Mucosa of descending colon (tissue), 3 donors: ENCODE results near the gene PTPRN2. TPM values are rescaled to one million over a fixed set of nuclear protein-coding genes. Genes with fewer than 3 reads are reported as not detected.

ENCODE experiments used
- ATAC-seq: fragments of 200-7000 bp; cut with Tn5 transposase; one replicate; pipeline ENCODE4 v1.9.1; 2020; ENCODE audit warnings: mild to moderate bottlenecking, moderate library complexity
- DNase-seq, 3 donors: peaks; one replicate each; pipeline ENCODE4 v3.0.0-alpha.2; 2020
- H3K36me3 ChIP-seq: fragments of 200-600 bp; one replicate; pipeline ENCODE4 v1.8.0; 2021; ENCODE audit warnings: low read depth, mild to moderate bottlenecking
- H3K4me1 ChIP-seq: fragments of 200-600 bp; one replicate; pipeline ENCODE4 v1.8.0; 2021; ENCODE audit warnings: low read depth, mild to moderate bottlenecking
- H3K4me3 ChIP-seq: fragments of 200-600 bp; one replicate; pipeline ENCODE4 v1.8.0; 2021; ENCODE audit warnings: mild to moderate bottlenecking
- H3K9me3 ChIP-seq: fragments of 200-600 bp; one replicate; pipeline ENCODE4 v1.8.0; 2021; ENCODE audit warnings: mild to moderate bottlenecking
- intact Hi-C, 2 donors: fragments of 100-400 bp; cut with DNase I in 1 of 2; cut with micrococcal nuclease in 1 of 2; formaldehyde crosslinking; loops; one replicate each; pipeline versions ENCODE4 v1.11.0 to v1.11.1; 2022; cut with DNase I, micrococcal nuclease
- total RNA-seq, 3 donors: library from RNA; stranded (reverse); fragmentation: NEBNext Ultra II Directional in 2 of 3; extraction: Animal tissue kit (Norgen Biotek cat#: 25700) in 2 of 3; gene quantifications; one replicate each; pipeline versions ENCODE4 v1.2.1 to v1.2.4, GENCODE V29; 2021 to 2023
- TF ChIP-seq, protein P1 (sequence below): fragments of 200-600 bp; IDR thresholded peaks from one replicate; pipeline ENCODE4 v1.8.0; 2022; ENCODE audit warnings: antibody characterized with exemption, mild to moderate bottlenecking
- donor health status: DM: no; HTN: no; CAD: no; lungs with moderate emphysema.
- donor health status: DM: no; HTN: no; CAD: no.
- donor health status: DM: no; HTN: yes; CAD: no.

The PTPRN2 gene
- total RNA-seq, 3 donors from 2014 or later = 12.5 to 28.0 (median 26.2) TPM

- H3K4me3 ChIP-seq = no peak overlapping the region
- no peaks in the 10 kb centered on the region for H3K4me1 ChIP-seq
- TF ChIP-seq, protein P1, sequence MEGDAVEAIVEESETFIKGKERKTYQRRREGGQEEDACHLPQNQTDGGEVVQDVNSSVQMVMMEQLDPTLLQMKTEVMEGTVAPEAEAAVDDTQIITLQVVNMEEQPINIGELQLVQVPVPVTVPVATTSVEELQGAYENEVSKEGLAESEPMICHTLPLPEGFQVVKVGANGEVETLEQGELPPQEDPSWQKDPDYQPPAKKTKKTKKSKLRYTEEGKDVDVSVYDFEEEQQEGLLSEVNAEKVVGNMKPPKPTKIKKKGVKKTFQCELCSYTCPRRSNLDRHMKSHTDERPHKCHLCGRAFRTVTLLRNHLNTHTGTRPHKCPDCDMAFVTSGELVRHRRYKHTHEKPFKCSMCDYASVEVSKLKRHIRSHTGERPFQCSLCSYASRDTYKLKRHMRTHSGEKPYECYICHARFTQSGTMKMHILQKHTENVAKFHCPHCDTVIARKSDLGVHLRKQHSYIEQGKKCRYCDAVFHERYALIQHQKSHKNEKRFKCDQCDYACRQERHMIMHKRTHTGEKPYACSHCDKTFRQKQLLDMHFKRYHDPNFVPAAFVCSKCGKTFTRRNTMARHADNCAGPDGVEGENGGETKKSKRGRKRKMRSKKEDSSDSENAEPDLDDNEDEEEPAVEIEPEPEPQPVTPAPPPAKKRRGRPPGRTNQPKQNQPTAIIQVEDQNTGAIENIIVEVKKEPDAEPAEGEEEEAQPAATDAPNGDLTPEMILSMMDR = peak; percentile 24
- H3K9me3 ChIP-seq = peaks cover 6% of the 10 kb centered on the region
- intact Hi-C loops = no loop called here
- DNase-seq (peak in 2 of 3 donors; percentile 26 to 41), ATAC-seq (peak; percentile 63)
- no peaks in the 10 kb centered on the region for H3K36me3 ChIP-seq
Measured at GRCh38 chr7:157875230-157876179, 712.1 kb downstream of the PTPRN2 start.

- H3K9me3 ChIP-seq = peaks cover 4% of the 10 kb centered on the region
- no peaks in the 10 kb centered on the region for H3K36me3 ChIP-seq
- no peak overlapping the region for H3K4me3 ChIP-seq
- ATAC-seq = peak; percentile 9
- DNase-seq = no peak
- TF ChIP-seq, protein P1 = no peak
- no peaks in the 10 kb centered on the region for H3K4me1 ChIP-seq
- intact Hi-C loops = no loop called here
Measured at GRCh38 chr7:157874870-157875229, 712.8 kb downstream of the PTPRN2 start.

DNA sequence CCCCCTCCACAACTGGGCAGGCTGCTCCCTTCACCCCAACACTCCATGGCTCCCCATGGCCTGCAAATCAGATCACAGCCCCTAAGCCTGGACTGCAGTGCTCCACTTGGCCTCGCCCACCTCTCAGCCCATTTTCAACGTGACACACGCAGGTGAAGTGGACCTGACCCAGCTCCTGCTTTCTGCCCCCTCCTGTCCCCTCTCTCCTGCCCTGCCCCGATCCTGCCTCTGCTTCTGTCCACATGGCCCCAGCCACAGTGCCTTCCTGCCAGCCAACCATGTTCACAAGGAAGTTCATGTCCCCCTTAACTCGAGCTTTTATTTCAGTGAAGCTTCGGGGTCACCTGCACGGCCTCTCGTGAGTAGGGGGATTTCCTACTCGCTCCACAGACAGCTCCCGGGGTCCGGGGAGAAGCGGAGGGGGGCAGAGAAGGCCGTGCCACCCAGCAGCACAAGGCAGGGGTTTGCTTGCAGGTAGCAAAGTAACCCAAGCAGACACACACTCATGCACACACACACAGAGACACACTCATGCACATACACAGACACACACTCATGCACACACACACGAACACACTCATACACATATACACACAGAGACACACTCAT, 713.3 kb downstream of the PTPRN2 start:
- peak in 1 of 3 donors; percentile 21 for DNase-seq
- ATAC-seq = no peak
- Histone ChIP-seq H3K4me3 (no peak overlapping the region), H3K9me3 (no peaks in the 10 kb centered on the region), H3K4me1 (no peaks in the 10 kb centered on the region), H3K36me3 (no peaks in the 10 kb centered on the region)
- intact Hi-C loops = no loop called here
- TF ChIP-seq, protein P1 = no peak

DNA sequence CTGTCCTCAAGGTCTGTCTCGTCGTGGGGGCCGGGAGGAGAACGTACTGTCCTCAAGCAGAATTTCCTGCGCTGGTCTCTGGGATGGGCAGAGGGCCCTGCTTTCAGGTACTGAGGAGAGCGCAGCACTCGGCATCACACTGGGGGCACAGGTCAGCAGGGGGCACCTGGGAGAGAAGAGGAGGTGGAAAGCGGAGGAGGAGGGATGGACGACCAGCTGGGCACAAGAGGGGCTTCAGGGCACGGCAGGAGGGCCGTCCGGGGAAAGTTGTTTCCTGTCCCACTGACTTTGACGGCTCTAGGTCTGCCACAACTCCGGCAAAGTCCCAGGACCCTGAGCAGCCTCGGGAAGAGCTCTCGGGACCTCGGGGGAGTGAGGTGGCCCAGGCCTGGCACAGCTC, 714.0 kb downstream of the PTPRN2 start:
- H3K4me1 ChIP-seq = no peaks in the 10 kb centered on the region
- peak in 1 of 3 donors; percentile 18 for DNase-seq
- H3K9me3 ChIP-seq = no peaks in the 10 kb centered on the region
- no peak for ATAC-seq
- H3K4me3 ChIP-seq = no peak overlapping the region
- TF ChIP-seq, protein P1 = no peak
- intact Hi-C loops = no loop called here
- H3K36me3 ChIP-seq = no peaks in the 10 kb centered on the region

DNA sequence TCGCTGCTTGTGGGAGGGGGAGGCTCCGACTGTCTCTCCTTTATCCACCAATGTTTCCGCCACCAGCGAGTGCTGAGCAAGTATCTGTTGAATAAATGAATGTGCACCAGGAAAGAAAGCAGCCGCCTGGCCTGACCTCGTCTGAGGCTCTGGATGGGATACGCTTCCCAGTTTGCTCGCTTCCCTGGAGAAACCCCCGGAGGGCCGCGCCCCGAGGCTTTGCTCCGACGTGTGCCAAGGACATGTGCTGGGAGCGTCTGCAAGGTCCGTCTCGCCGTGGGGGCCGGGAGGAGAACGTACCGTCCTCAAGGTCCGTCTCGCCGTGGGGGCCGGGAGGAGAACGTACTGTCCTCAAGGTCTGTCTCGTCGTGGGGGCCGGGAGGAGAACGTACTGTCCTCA, 714.4 kb downstream of the PTPRN2 start:
- TF ChIP-seq, protein P1 = no peak
- no peaks in the 10 kb centered on the region for H3K36me3 ChIP-seq
- DNase-seq = peak in 1 of 3 donors; percentile 28
- H3K9me3 ChIP-seq = no peaks in the 10 kb centered on the region
- intact Hi-C loops = no loop called here
- H3K4me3 ChIP-seq = no peak overlapping the region
- no peak for ATAC-seq
- no peaks in the 10 kb centered on the region for H3K4me1 ChIP-seq
